GM18867 (cell line): ENCODE data around the gene UTP11.
A peak's percentile ranks its signal among the peaks of the same experiment; 100 is the strongest.

Experiments used
- ATAC-seq: cut with Tn5 transposase; IDR thresholded peaks from one replicate; pipeline ENCODE4 v1.9.1; 2021; ENCODE audit warnings: mild to moderate bottlenecking, moderate library complexity; ENCODE audit not compliant: unreplicated experiment

UTP11 gene

GRCh38 chr1:38045401-38046332, 33.1 kb downstream of the UTP11 start:
- peak; percentile 4 for ATAC-seq

- peak; percentile 9 for ATAC-seq
These were observed 33.9 kb downstream of the UTP11 start, which contains the start of gene POU3F1 for GRCh38 chr1:38046333-38046883. Gene POU3F1 (minus strand): TSS chr1:38046793. CDS start chr1:38046743, 50 bp downstream.

GRCh38 chr1:38046884-38047602, 34.5 kb downstream of the UTP11 start:
- peak; percentile 77 for ATAC-seq

GRCh38 chr1:38047603-38048141, 35.1 kb downstream of the UTP11 start:
- no peak for ATAC-seq

GRCh38 chr1:38050397-38051078, 38.0 kb downstream of the UTP11 start:
- ATAC-seq, result no peak

- no peak for ATAC-seq
These were observed 38.6 kb downstream of the UTP11 start for GRCh38 chr1:38051079-38051543.

GRCh38 chr1:38052750-38053415, 40.3 kb downstream of the UTP11 start:
- ATAC-seq, result peak; percentile 60

GRCh38 chr1:38053416-38054091, 41.0 kb downstream of the UTP11 start:
- ATAC-seq, result no peak

- no peak for ATAC-seq
These were observed 42.9 kb downstream of the UTP11 start for GRCh38 chr1:38055398-38055797.

- no peak for ATAC-seq
These were observed 43.4 kb downstream of the UTP11 start for GRCh38 chr1:38055965-38056364.

- no peak for ATAC-seq
These were observed 47.2 kb downstream of the UTP11 start for GRCh38 chr1:38059635-38060250.

- no peak for ATAC-seq
These were observed 48.0 kb downstream of the UTP11 start for GRCh38 chr1:38060498-38060897.

- ATAC-seq, result no peak
These were observed 48.8 kb downstream of the UTP11 start for GRCh38 chr1:38061290-38061689.

GRCh38 chr1:38061883-38062328, 49.4 kb downstream of the UTP11 start:
- ATAC-seq, result peak; percentile 58

- ATAC-seq, result no peak
These were observed 50.1 kb downstream of the UTP11 start for GRCh38 chr1:38062361-38063288.

GRCh38 chr1:38063616-38064015, 51.1 kb downstream of the UTP11 start:
- no peak for ATAC-seq

GRCh38 chr1:38064197-38064903, 51.8 kb downstream of the UTP11 start:
- ATAC-seq, result no peak
